Astrocyte of the cerebellum (primary cell): ENCODE measurements around the gene LAMB3.

Source experiments
- DNase-seq: peaks from one replicate; pipeline ENCODE4 v3.0.0-alpha.2; 2011; ENCODE audit warnings: low read depth
- H3K4me3 ChIP-seq: 2 replicates; pipeline ENCODE4 v1.5.1; 2011; ENCODE audit warnings: mild to moderate bottlenecking, low read depth, low read length, moderate library complexity
- in situ Hi-C: cut with HindIII; loops from 2 replicates; pipeline ENCODE4 v1.10.0; 2017; ENCODE audit warnings: low sequenced_read_pairs
- TF ChIP-seq, protein P1 (sequence below): IDR thresholded peaks from 2 replicates; pipeline ENCODE4 v1.5.1; 2012; ENCODE audit warnings: low read length, low read depth, moderate library complexity, mild to moderate bottlenecking; ENCODE audit errors: missing control alignments

The LAMB3 gene

DNA sequence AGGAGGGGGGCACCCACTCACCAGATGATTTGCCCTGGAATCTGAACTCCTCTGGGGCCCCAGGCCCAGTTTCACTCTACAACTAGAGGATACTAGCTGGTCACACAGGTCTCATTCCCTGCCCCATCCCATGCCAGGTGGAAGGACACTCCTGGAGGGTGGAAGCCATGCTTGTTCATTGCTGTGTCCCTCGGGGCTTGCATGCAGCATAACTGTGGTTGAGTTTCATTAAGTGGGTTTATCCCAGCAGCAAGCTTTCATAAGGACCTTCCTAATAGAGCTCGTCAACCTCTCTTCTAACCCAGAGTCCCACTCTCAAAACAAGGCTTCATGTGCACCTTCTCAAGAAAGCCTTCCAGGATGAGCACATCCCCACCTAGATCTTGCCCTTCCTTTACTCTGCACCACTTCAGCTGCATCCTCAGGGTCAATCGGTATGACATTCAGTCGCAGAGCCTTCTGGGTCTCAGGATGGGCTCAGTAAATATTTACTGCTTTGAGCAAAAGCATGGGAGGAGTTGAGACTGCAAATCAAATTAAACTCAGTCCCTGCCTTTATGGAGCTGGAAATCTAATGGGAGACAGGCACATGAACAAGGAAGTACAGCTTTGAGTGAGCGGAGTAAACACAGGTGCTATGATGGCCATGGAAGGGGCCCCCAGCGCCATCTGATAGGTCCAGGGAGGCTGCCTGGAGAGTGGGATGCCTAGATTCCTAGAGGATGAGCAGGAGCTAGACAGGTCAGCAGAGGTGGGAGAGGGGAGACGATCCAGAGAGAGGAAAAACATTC lies 32.3 kb downstream of the LAMB3 start:
- DNase-seq = no peak
- no peak overlapping the region for H3K4me3 ChIP-seq
- TF ChIP-seq, protein P1, sequence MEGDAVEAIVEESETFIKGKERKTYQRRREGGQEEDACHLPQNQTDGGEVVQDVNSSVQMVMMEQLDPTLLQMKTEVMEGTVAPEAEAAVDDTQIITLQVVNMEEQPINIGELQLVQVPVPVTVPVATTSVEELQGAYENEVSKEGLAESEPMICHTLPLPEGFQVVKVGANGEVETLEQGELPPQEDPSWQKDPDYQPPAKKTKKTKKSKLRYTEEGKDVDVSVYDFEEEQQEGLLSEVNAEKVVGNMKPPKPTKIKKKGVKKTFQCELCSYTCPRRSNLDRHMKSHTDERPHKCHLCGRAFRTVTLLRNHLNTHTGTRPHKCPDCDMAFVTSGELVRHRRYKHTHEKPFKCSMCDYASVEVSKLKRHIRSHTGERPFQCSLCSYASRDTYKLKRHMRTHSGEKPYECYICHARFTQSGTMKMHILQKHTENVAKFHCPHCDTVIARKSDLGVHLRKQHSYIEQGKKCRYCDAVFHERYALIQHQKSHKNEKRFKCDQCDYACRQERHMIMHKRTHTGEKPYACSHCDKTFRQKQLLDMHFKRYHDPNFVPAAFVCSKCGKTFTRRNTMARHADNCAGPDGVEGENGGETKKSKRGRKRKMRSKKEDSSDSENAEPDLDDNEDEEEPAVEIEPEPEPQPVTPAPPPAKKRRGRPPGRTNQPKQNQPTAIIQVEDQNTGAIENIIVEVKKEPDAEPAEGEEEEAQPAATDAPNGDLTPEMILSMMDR = no peak
- in situ Hi-C loops = no loop called here

DNA sequence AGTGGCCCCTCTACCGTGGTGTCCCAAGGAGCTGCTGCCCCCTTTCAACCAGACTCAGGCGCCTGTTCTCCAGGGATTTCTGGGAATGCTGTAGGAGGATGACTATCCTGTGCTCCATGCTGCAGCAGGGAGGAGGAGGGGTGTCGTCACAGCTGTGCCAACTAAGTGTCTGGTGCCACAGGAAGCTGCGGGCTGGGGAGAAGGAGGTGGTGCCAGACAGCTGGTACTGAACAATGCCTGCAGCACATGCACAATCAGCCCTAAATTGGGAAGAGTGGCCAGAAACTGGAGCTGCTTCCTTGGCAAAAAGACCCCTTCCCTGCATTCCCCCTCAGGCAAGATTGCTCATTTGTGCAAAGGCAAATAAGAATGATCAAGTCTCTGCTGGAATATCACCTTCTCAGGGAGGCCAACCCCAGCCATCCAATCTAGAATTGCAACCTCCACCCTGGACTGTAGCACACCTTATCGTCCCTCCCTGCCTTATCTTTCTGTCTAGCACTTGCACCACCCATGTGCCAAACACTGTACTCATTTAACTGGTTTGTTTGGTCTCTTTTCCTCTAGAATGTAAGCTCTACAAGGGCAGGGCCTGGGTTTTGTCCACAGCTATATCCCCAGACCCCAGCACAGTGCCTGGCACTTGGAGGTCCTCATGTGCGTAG lies 33.3 kb downstream of the LAMB3 start:
- no peak overlapping the region for H3K4me3 ChIP-seq
- no peak for DNase-seq
- in situ Hi-C loops = no loop called here
- TF ChIP-seq, protein P1 = no peak

DNA sequence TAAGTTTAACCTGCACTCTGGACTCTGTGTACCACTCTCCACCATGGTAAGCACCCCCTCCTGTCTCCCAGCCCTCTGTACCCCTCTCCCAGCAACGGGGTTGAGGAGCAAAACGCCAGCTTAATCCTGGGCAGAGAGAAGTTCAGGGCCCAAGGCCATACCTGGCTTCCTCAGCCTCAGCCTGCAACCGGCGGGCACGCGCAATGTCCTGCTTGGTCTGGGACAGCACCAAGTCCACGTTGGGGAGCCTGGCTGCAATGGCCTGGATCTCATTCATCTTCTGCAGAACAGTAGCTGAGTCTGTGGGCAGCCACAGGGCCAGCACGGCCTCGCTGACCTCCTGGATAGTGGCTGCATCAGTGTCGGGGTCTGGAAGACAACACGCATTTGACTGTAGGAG lies 33.9 kb downstream of the LAMB3 start:
- in situ Hi-C loops = no loop called here

DNA sequence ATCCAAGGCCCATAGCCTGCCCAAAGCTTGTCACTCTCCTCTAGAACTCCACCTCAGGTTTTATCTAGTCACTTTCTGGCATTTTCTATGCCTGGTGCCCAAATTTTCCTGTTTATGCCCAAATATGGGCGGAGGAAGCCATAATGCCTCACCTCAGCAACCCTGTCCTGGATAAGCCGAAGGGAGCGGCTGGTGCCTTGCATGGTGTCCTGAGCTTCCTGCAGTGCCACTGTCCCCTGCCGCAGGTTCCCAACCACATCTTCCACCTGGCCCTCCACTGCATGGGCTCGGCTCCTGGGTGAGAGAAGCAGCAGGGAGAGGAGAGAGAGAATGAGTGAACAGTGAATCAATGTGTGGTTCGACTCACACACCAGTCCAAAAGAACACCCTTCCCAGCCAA lies 34.5 kb downstream of the LAMB3 start:
- no peak for DNase-seq
- H3K4me3 ChIP-seq = no peak overlapping the region
- TF ChIP-seq, protein P1 = no peak
- in situ Hi-C loops = no loop called here

More for the DNA sequence above, 33.9 kb downstream of the LAMB3 start:
- no peak overlapping the region for H3K4me3 ChIP-seq
- no peak for DNase-seq
- TF ChIP-seq, protein P1 = no peak

DNA sequence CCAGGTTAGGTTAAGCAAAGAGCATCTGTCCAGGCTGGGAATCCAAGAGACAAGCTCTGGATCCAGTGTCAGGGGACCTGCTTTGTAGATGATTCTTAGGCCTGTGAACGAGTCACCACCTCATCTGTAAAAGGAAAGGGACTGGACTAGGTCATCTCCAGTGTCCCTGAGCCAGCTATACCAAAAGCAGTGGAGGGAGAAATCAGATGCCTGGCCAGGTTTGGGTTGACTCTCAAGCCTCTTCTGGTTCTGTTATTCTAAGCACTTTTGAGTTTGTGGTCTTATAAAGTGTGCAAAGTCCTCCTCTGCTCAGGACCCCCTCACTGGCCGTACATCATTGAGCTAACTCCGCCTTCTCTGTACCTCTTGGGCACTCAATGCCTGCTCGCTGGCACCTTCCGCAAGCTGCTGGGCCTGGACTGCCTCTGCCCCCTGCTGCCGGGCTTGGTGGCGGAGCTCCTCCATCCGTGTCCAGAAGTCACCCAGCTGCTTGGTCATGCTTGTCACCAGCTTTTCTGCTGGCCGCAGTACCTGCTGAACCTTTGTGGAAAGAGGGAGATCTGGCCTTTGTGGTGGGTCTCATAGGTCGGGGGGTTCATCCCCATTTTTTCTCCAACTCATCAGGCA lies 35.1 kb downstream of the LAMB3 start:
- no peak overlapping the region for H3K4me3 ChIP-seq
- TF ChIP-seq, protein P1 = no peak
- DNase-seq = no peak
- in situ Hi-C loops = no loop called here

DNA sequence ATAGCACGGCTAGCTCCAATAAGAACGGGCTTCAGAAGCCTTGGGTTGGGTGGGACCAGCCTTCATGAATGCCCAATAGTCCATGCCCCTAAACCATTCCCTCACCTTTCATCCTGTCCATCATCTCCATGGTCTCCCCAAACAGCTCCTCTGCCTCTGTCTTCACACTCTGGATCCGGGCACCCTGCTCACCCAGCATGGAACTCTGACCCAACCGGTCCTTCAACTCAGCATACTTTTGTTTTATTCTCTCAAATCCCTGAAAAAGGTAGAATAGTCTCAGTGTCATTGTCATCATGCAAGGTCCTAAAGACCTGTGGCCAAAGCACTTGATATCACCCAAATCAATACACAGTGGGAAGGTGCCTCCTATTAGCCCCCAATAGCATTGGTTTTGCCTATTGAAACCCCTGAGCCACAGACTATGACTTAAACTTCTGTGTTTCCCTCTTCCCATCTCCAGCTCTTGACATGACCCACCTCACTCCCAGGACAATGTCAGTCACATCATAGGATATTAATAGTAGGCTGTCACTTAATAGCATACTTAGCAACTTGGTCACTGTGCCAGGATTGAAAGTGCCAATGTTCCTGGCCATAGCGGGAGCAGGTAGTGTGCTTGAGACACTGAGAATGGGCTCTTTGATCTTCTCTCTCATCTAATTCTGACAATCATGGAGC lies 35.7 kb downstream of the LAMB3 start:
- TF ChIP-seq, protein P1 = no peak
- in situ Hi-C loops = no loop called here
- DNase-seq = no peak
- no peak overlapping the region for H3K4me3 ChIP-seq
